ENCODE results near the gene PREX1. TPM values are rescaled to one million over a fixed set of nuclear protein-coding genes. Genes with fewer than 3 reads are reported as not detected.

PREX1 gene
- total RNA-seq, 1 experiment from 2014 or later = 20.0 TPM

- Histone ChIP-seq H3K4me1 (ENCODE audit: control insufficient read depth, insufficient read depth, low read length) (peaks cover 13% of the 10 kb centered on the region), H3K4me3 (ENCODE audit: low read depth in 2 of 2, low read length in 2 of 2) (no peak overlapping the region), H3K36me3 (ENCODE audit: control insufficient read depth, insufficient read depth, low read length) (no peaks in the 10 kb centered on the region), H3K27me3 (ENCODE audit: control insufficient read depth, insufficient read depth, low read length) (no peaks in the 10 kb centered on the region), H3K9me3 (ENCODE audit: control insufficient read depth, insufficient read depth, low read depth, low read length) (no peaks in the 10 kb centered on the region), H3K27ac (ENCODE audit: low read length) (no peak overlapping the region)
- BruUV-seq (replicated peaks) = no TSS peak
- in situ Hi-C loops (cut with HindIII; ENCODE audit: low pct_unique_long_range_greater_than_20kb, low sequenced_read_pairs) (no loop called here), intact Hi-C loops (cut with micrococcal nuclease; ENCODE audit: unreplicated experiment) (no loop called here)
- POLR2A ChIA-PET = no interaction called here
- ATAC-seq (no peak), DNase-seq (ENCODE audit: low read depth, low spot score) (no peak)
- TF ChIP-seq CTCF (IDR thresholded peaks at IDR 0.05) (no peak), POLR2AphosphoS5 (IDR thresholded peaks at IDR 0.05; ENCODE audit: low read depth, low read length) (no peak), TCF7L2 (IDR thresholded peaks at IDR 0.05; ENCODE audit: low read depth, low read length) (no peak), SIN3A (IDR thresholded peaks at IDR 0.05; ENCODE audit: borderline replicate concordance, insufficient read depth, low read depth, low read length) (no peak), REST (IDR thresholded peaks at IDR 0.05; ENCODE audit: insufficient read depth in 1 of 2, low read depth in 2 of 2, low read length in 1 of 2) (no peak)
- CTCF ChIA-PET = no interaction called here
Observed at GRCh38 chr20:48765359-48765758, 62.4 kb downstream of the PREX1 start.

- Histone ChIP-seq H3K9me3 (ENCODE audit: control insufficient read depth, insufficient read depth, low read depth, low read length) (no peaks in the 10 kb centered on the region), H3K27ac (ENCODE audit: low read length) (no peak overlapping the region), H3K27me3 (ENCODE audit: control insufficient read depth, insufficient read depth, low read length) (no peaks in the 10 kb centered on the region), H3K4me1 (ENCODE audit: control insufficient read depth, insufficient read depth, low read length) (peaks cover 11% of the 10 kb centered on the region), H3K4me3 (ENCODE audit: low read depth in 2 of 2, low read length in 2 of 2) (no peak overlapping the region), H3K36me3 (ENCODE audit: control insufficient read depth, insufficient read depth, low read length) (no peaks in the 10 kb centered on the region)
- TF ChIP-seq SIN3A (IDR thresholded peaks at IDR 0.05; ENCODE audit: borderline replicate concordance, insufficient read depth, low read depth, low read length) = no peak
- TF ChIP-seq POLR2AphosphoS5 (IDR thresholded peaks at IDR 0.05; ENCODE audit: low read depth, low read length) = no peak
- no peak for TF ChIP-seq REST (IDR thresholded peaks at IDR 0.05; ENCODE audit: insufficient read depth in 1 of 2, low read depth in 2 of 2, low read length in 1 of 2)
- TF ChIP-seq TCF7L2 (IDR thresholded peaks at IDR 0.05; ENCODE audit: low read depth, low read length) = no peak
- no peak for TF ChIP-seq CTCF (IDR thresholded peaks at IDR 0.05)
- in situ Hi-C loops (cut with HindIII; ENCODE audit: low pct_unique_long_range_greater_than_20kb, low sequenced_read_pairs) (no loop called here), intact Hi-C loops (cut with micrococcal nuclease; ENCODE audit: unreplicated experiment) (no loop called here)
- ChIA-PET POLR2A (no interaction called here), CTCF (no interaction called here)
- ATAC-seq (no peak), DNase-seq (ENCODE audit: low read depth, low spot score) (no peak)
- BruUV-seq (replicated peaks) = no TSS peak
Observed at GRCh38 chr20:48763216-48763914, 64.4 kb downstream of the PREX1 start.

Data from Panc1 (cell line).